ENCODE measurements around the gene VDR. TPM values are rescaled to one million over a fixed set of nuclear protein-coding genes. Genes with fewer than 3 reads are reported as not detected.

The VDR gene
- polyA plus RNA-seq, 1 donor from 2014 or later, result not detected

GRCh38 chr12:47901063-47901717 lies 3.6 kb downstream of the VDR start:
- Histone ChIP-seq H3K4me2 (ENCODE audit: low read length) (no peak overlapping the region), H3K36me3 (ENCODE audit: insufficient read depth, low read length) (no peaks in the 10 kb centered on the region), H2AFZ (ENCODE audit: low read depth, low read length) (no peak overlapping the region), H3K27me3 (ENCODE audit: insufficient read depth, low read depth, low read length) (peaks cover 38% of the 10 kb centered on the region), H3K9ac (ENCODE audit: low read length) (no peak overlapping the region), H3K9me2 (ENCODE audit: insufficient read depth, low read length) (no peaks in the 10 kb centered on the region), H3K79me2 (replicated peaks; ENCODE audit: insufficient read depth, low read length) (no peaks in the 10 kb centered on the region), H3F3A (ENCODE audit: insufficient read depth, low read length, poor library complexity, severe bottlenecking) (no peaks in the 10 kb centered on the region), H3K9me3 (ENCODE audit: low read length) (no peaks in the 10 kb centered on the region), H4K20me1 (ENCODE audit: insufficient read depth) (no peaks in the 10 kb centered on the region), H3K27ac (ENCODE audit: low read length) (no peak overlapping the region), H3K4me3 (ENCODE audit: low read length) (no peak overlapping the region)
- TF ChIP-seq EP300 (conservative IDR thresholded peaks at IDR 0.05; ENCODE audit: poor library complexity, severe bottlenecking) (no peak), RAD21 (conservative IDR thresholded peaks at IDR 0.05) (no peak), EZH2 (IDR thresholded peaks at IDR 0.05; ENCODE audit: borderline replicate concordance, insufficient read depth, low read length, poor library complexity, severe bottlenecking) (no peak), POLR2AphosphoS5 (IDR thresholded peaks at IDR 0.05) (no peak), MXI1 (conservative IDR thresholded peaks at IDR 0.05; ENCODE audit: poor library complexity, severe bottlenecking) (no peak)

GRCh38 chr12:47900131-47901062 lies 4.4 kb downstream of the VDR start:
- H3K9me2 ChIP-seq (ENCODE audit: insufficient read depth, low read length), result no peaks in the 10 kb centered on the region
- no peak overlapping the region for H3K4me3 ChIP-seq (ENCODE audit: low read length)
- H2AFZ ChIP-seq (ENCODE audit: low read depth, low read length), result no peak overlapping the region
- H3K4me2 ChIP-seq (ENCODE audit: low read length), result no peak overlapping the region
- H3K27me3 ChIP-seq (ENCODE audit: insufficient read depth, low read depth, low read length), result peaks cover 30% of the 10 kb centered on the region
- no peaks in the 10 kb centered on the region for H3K36me3 ChIP-seq (ENCODE audit: insufficient read depth, low read length)
- H3K27ac ChIP-seq (ENCODE audit: low read length), result no peak overlapping the region
- no peaks in the 10 kb centered on the region for H3F3A ChIP-seq (ENCODE audit: insufficient read depth, low read length, poor library complexity, severe bottlenecking)
- no peaks in the 10 kb centered on the region for H3K9me3 ChIP-seq (ENCODE audit: low read length)
- H3K79me2 ChIP-seq (replicated peaks; ENCODE audit: insufficient read depth, low read length), result no peaks in the 10 kb centered on the region
- H4K20me1 ChIP-seq (ENCODE audit: insufficient read depth), result no peaks in the 10 kb centered on the region
- no peak overlapping the region for H3K9ac ChIP-seq (ENCODE audit: low read length)
- TF ChIP-seq EP300 (conservative IDR thresholded peaks at IDR 0.05; ENCODE audit: poor library complexity, severe bottlenecking) (no peak), POLR2AphosphoS5 (IDR thresholded peaks at IDR 0.05) (no peak), TAF1 (IDR thresholded peaks at IDR 0.05; ENCODE audit: low read depth) (no peak), CTCF (IDR thresholded peaks at IDR 0.05; ENCODE audit: poor library complexity, severe bottlenecking) (no peak), EZH2 (IDR thresholded peaks at IDR 0.05; ENCODE audit: borderline replicate concordance, insufficient read depth, low read length, poor library complexity, severe bottlenecking) (no peak), REST (IDR thresholded peaks at IDR 0.05; ENCODE audit: borderline replicate concordance) (no peak), SMC3 (conservative IDR thresholded peaks at IDR 0.05; ENCODE audit: poor library complexity) (no peak), MXI1 (conservative IDR thresholded peaks at IDR 0.05; ENCODE audit: poor library complexity, severe bottlenecking) (no peak)
